HCT116 (cell line): ENCODE data around the gene CKAP4. TPM values are rescaled to one million over a fixed set of nuclear protein-coding genes. Genes with fewer than 3 reads are reported as not detected.

Source experiments
- ATAC-seq: fragments of 200-7000 bp; cut with Tn5 transposase; 2 replicates; pipeline ENCODE4 v1.9.1; 2020; ENCODE audit warnings: mild to moderate bottlenecking, moderate library complexity
- BruUV-seq: library from RNA; stranded (reverse); fragments of 400-500 nt; replicated peaks from 2 replicates; lab custom pipeline; 2021; lab: Mats Ljungman, UMichigan
- CTCF ChIA-PET: fragments of 300-600 bp; sonication (Branson Sonifier 250); formaldehyde crosslinking; loops from one replicate; lab custom pipeline; 2021; ENCODE audit warnings: antibody characterized with exemption; lab: Charles Lee
- POLR2A ChIA-PET: fragments of 300-600, 350-600 bp; sonication (Branson Sonifier 250); formaldehyde crosslinking; loops from one replicate; lab custom pipeline; 2021; ENCODE audit warnings: antibody characterized with exemption; lab: Charles Lee
- RAD21 ChIA-PET, 2 experiments: fragments of 300-600 bp; sonication (Branson Sonifier 250); formaldehyde crosslinking; loops; one replicate each; lab custom pipeline; 2023; ENCODE audit warnings: low total read pairs in 2 of 2; ENCODE audit not compliant: uncharacterized antibody in 2 of 2, unreplicated experiment in 2 of 2, low non-redundant PET in 1 of 2; lab: Charles Lee
- DNase-seq: peaks from one replicate; pipeline ENCODE4 v3.0.0-alpha.2; 2010; ENCODE audit warnings: low read depth, low spot score
- H2AFZ ChIP-seq: fragments of 200-600 bp; shearing (Covaris generic), sonication (generic); 2 replicates; pipeline ENCODE4 v1.6.1; 2017; ENCODE audit warnings: low read depth, mixed run types, mixed read lengths, antibody characterized with exemption, low read length; ENCODE audit not compliant: poor library complexity, severe bottlenecking
- H3K27ac ChIP-seq: 2 replicates; pipeline ENCODE4 v1.5.1; 2012; ENCODE audit warnings: low read depth, low read length
- H3K27me3 ChIP-seq: fragments of 200-600 bp; sonication (generic); 2 replicates; pipeline ENCODE4 v1.6.1; 2016; ENCODE audit warnings: mixed run types, low read length, mixed read lengths; ENCODE audit not compliant: insufficient read depth
- H3K36me3 ChIP-seq, 2 experiments: fragments of 200-500 bp in 1 of 2; fragments of 200-600 bp in 1 of 2; sonication (Bioruptor generic) in 1 of 2; sonication (generic) in 1 of 2; 2 replicates each; pipeline versions ENCODE4 v1.5.1 to v1.6.1; 2014 to 2016; ENCODE audit warnings: low read length in 2 of 2, inconsistent platforms in 1 of 2, mixed read lengths in 1 of 2, mixed run types in 1 of 2; ENCODE audit not compliant: insufficient read depth in 2 of 2, control insufficient read depth in 1 of 2
- H3K4me1 ChIP-seq, 2 experiments: fragments of 200-600 bp in 1 of 2; sonication (generic) in 1 of 2; 2 replicates each; pipeline versions ENCODE4 v1.5.1 to v1.6.1; 2012 to 2017; ENCODE audit warnings: low read length in 2 of 2, inconsistent platforms in 1 of 2, mild to moderate bottlenecking in 1 of 2, mixed read lengths in 1 of 2, mixed run types in 1 of 2, moderate library complexity in 1 of 2; ENCODE audit not compliant: insufficient read depth in 2 of 2, control insufficient read depth in 1 of 2
- H3K4me2 ChIP-seq: fragments of 200-600 bp; sonication (generic); 2 replicates; pipeline ENCODE4 v1.6.1; 2017; ENCODE audit warnings: mixed run types, low read length, mixed read lengths
- H3K4me3 ChIP-seq, 2 experiments: fragments of 200-600 bp in 1 of 2; sonication (generic) in 1 of 2; replicated peaks in 1 of 2; 2 replicates each; pipeline ENCODE4 v1.5.1; 2011 to 2016; ENCODE audit warnings: low read length in 2 of 2, control low read depth in 1 of 2, low read depth in 1 of 2, mild to moderate bottlenecking in 1 of 2, mixed read lengths in 1 of 2, mixed run types in 1 of 2
- H3K79me2 ChIP-seq: fragments of 200-600 bp; sonication (generic); 2 replicates; pipeline ENCODE4 v1.6.1; 2017; ENCODE audit warnings: mild to moderate bottlenecking, mixed run types, low read length, moderate library complexity, mixed read lengths; ENCODE audit not compliant: insufficient read depth
- H3K9ac ChIP-seq: fragments of 200-600 bp; sonication (generic); 2 replicates; pipeline ENCODE4 v1.6.1; 2016; ENCODE audit warnings: low read length, mixed read lengths
- H3K9me2 ChIP-seq: fragments of 200-600 bp; sonication (generic), shearing (Covaris generic); 2 replicates; pipeline ENCODE4 v1.6.1; 2017; ENCODE audit warnings: mixed run types, mild to moderate bottlenecking, moderate library complexity; ENCODE audit not compliant: insufficient read depth
- H3K9me3 ChIP-seq, 2 experiments: fragments of 200-500 bp in 1 of 2; fragments of 200-600 bp in 1 of 2; sonication (Bioruptor generic) in 1 of 2; sonication (generic) in 1 of 2; 2 replicates each; pipeline ENCODE4 v1.6.1; 2014 to 2017; ENCODE audit warnings: low read length in 2 of 2, mixed read lengths in 2 of 2, inconsistent platforms in 1 of 2, low read depth in 1 of 2, mild to moderate bottlenecking in 1 of 2, mixed run types in 1 of 2, moderate library complexity in 1 of 2; ENCODE audit not compliant: control insufficient read depth in 1 of 2, insufficient read depth in 1 of 2
- H4K20me1 ChIP-seq: fragments of 200-600 bp; sonication (generic), shearing (Covaris generic); 2 replicates; pipeline ENCODE4 v1.6.1; 2017; ENCODE audit warnings: mixed run types, mild to moderate bottlenecking, moderate library complexity; ENCODE audit not compliant: insufficient read depth
- EGR1 ChIP-seq: IDR thresholded peaks from 2 replicates; pipeline ENCODE4 v1.6.1; 2012; ENCODE audit warnings: low read depth
- ELF1 ChIP-seq: IDR thresholded peaks from 2 replicates; pipeline ENCODE4 v1.6.1; 2012; ENCODE audit warnings: low read depth, borderline replicate concordance
- EZH2phosphoT487 ChIP-seq: fragments of 200-600 bp; IDR thresholded peaks from 2 replicates; pipeline ENCODE4 v1.6.1; 2018; ENCODE audit warnings: antibody characterized with exemption, borderline replicate concordance
- FOSL1 ChIP-seq: IDR thresholded peaks from 2 replicates; pipeline ENCODE4 v1.6.1; 2012; ENCODE audit warnings: low read depth
- MAX ChIP-seq: IDR thresholded peaks from 2 replicates; pipeline ENCODE4 v1.6.1; 2012
- POLR2A ChIP-seq: IDR thresholded peaks from 2 replicates; pipeline ENCODE4 v1.7.0; 2011; ENCODE audit warnings: borderline replicate concordance; ENCODE audit not compliant: insufficient read depth, insufficient read length; ENCODE audit errors: extremely low read depth
- RAD21 ChIP-seq: IDR thresholded peaks from 2 replicates; pipeline ENCODE4 v1.6.1; 2012; ENCODE audit warnings: low read depth, mild to moderate bottlenecking
- SIN3A ChIP-seq: IDR thresholded peaks from 2 replicates; pipeline ENCODE4 v1.6.1; 2012; ENCODE audit warnings: low read depth
- SRF ChIP-seq: IDR thresholded peaks from 2 replicates; pipeline ENCODE4 v1.6.1; 2012; ENCODE audit warnings: low read depth
- TCF7L2 ChIP-seq: IDR thresholded peaks from 2 replicates; pipeline ENCODE4 v1.7.0; 2011; ENCODE audit warnings: borderline replicate concordance, inconsistent platforms; ENCODE audit not compliant: insufficient read depth, insufficient read length; ENCODE audit errors: extremely low read depth
- YY1 ChIP-seq: IDR thresholded peaks from 2 replicates; pipeline ENCODE4 v1.6.1; 2011; ENCODE audit warnings: low read length, low read depth, moderate library complexity, mild to moderate bottlenecking; ENCODE audit not compliant: insufficient replicate concordance; ENCODE audit errors: extremely low read depth
- ZBTB33 ChIP-seq: IDR thresholded peaks from 2 replicates; pipeline ENCODE4 v1.6.1; 2011; ENCODE audit warnings: mild to moderate bottlenecking, low read length, moderate library complexity; ENCODE audit not compliant: insufficient replicate concordance; ENCODE audit errors: extremely low read depth
- ZFX ChIP-seq: fragments of 450-650 bp; IDR thresholded peaks from 2 replicates; pipeline ENCODE4 v1.6.1; 2017
- intact Hi-C: fragments of 100-400 bp; cut with micrococcal nuclease; formaldehyde crosslinking; loops from 2 replicates; pipeline ENCODE4 v1.10.0; 2022
- total RNA-seq: library from RNA; stranded (reverse); gene quantifications from one replicate; pipeline ENCODE4 v1.2.1, GENCODE V29; 2021; ENCODE audit not compliant: unreplicated experiment

Gene CKAP4
- total RNA-seq, 1 experiment from 2014 or later, result 45.9 TPM

- TF ChIP-seq RAD21 (no peak), FOSL1 (no peak), ELF1 (no peak), TCF7L2 (no peak), EGR1 (no peak)
Measured at GRCh38 chr12:106229036-106229591, 18.7 kb downstream of the CKAP4 start (continued).

GRCh38 chr12:106228320-106228710 lies 19.5 kb downstream of the CKAP4 start:
- H4K20me1 ChIP-seq, result no peaks in the 10 kb centered on the region
- H3K9me2 ChIP-seq, result no peaks in the 10 kb centered on the region
- no peaks in the 10 kb centered on the region for H3K9me3 ChIP-seq
- intact Hi-C loops, result loop anchor here (5.0 to 10.0 kb wide), 2 partner anchors 616 to 694 kb away; no protein-coding TSS in a partner anchor
- ChIA-PET CTCF (interaction anchor here (2.5 to 3.8 kb wide), 5 partner anchors 51 to 614 kb away, joined by 12 to 38 read pairs (median 12); partner anchors contain the start of gene POLR3B), RAD21 (interaction anchor here in 1 of 2 experiments (0.9 kb wide), 1 partner anchor 690 kb away, joined by 3 read pairs; no protein-coding TSS in a partner anchor), POLR2A (no interaction called here)
- ATAC-seq (no peak), DNase-seq (no peak)
- no peak overlapping the region for H3K4me2 ChIP-seq
- no TSS peak for BruUV-seq
- no peaks in the 10 kb centered on the region for H3K27me3 ChIP-seq
- H3K27ac ChIP-seq, result no peak overlapping the region
- no peaks in the 10 kb centered on the region for H3K36me3 ChIP-seq
- no peak for TF ChIP-seq ZBTB33
- TF ChIP-seq ZFX, result no peak
- TF ChIP-seq MAX, result no peak
- TF ChIP-seq SRF, result no peak
- TF ChIP-seq EZH2phosphoT487, result no peak
- TF ChIP-seq ELF1, result no peak
- no peak for TF ChIP-seq POLR2A
- TF ChIP-seq SIN3A, result no peak
- TF ChIP-seq RAD21, result no peak
- no peak for TF ChIP-seq YY1
- H3K9ac ChIP-seq, result no peak overlapping the region
- H3K79me2 ChIP-seq, result no peaks in the 10 kb centered on the region
- H3K4me3 ChIP-seq, result no peak overlapping the region
- no peaks in the 10 kb centered on the region for H3K4me1 ChIP-seq
- no peak overlapping the region for H2AFZ ChIP-seq
